Fibroblast of villous mesenchyme (primary cell): ENCODE measurements around the gene ZFYVE28. TPM values are rescaled to one million over a fixed set of nuclear protein-coding genes. Genes with fewer than 3 reads are reported as not detected.

Experiments
- DNase-seq: peaks from one replicate; pipeline ENCODE4 v3.0.0-alpha.2; 2010; ENCODE audit warnings: low read depth
- H3K4me3 ChIP-seq: 2 replicates; pipeline ENCODE4 v1.5.1; 2011; ENCODE audit warnings: low read depth, mild to moderate bottlenecking, low read length
- CTCF ChIP-seq: IDR thresholded peaks from 2 replicates; pipeline ENCODE4 v1.5.1; 2012; ENCODE audit warnings: low read depth, mild to moderate bottlenecking, low read length; ENCODE audit not compliant: insufficient read depth
- total RNA-seq: library from RNA; depleted of rRNA; stranded (reverse); fragments of >200 nt; gene quantifications from 2 replicates; pipeline ENCODE4 v1.2.3, GENCODE V29; 2012

The ZFYVE28 gene
- total RNA-seq, 1 donor, result 12.1 TPM

GRCh38 chr4:2254665-2255500 lies 163.6 kb downstream of the ZFYVE28 start:
- TF ChIP-seq CTCF, result no peak
- DNase-seq, result no peak

GRCh38 chr4:2253160-2254084 lies 165.0 kb downstream of the ZFYVE28 start:
- TF ChIP-seq CTCF, result no peak
- no peak overlapping the region for H3K4me3 ChIP-seq
- DNase-seq, result no peak

More at GRCh38 chr4:2254665-2255500, 163.6 kb downstream of the ZFYVE28 start:
- H3K4me3 ChIP-seq, result no peak overlapping the region

GRCh38 chr4:2252530-2253091 lies 165.8 kb downstream of the ZFYVE28 start:
- no peak for DNase-seq
- no peak for TF ChIP-seq CTCF
- H3K4me3 ChIP-seq, result no peak overlapping the region

GRCh38 chr4:2251795-2252529 lies 166.5 kb downstream of the ZFYVE28 start:
- DNase-seq, result no peak
- H3K4me3 ChIP-seq, result no peak overlapping the region
- TF ChIP-seq CTCF, result no peak

GRCh38 chr4:2251073-2251794 lies 167.2 kb downstream of the ZFYVE28 start:
- TF ChIP-seq CTCF, result no peak
- no peak overlapping the region for H3K4me3 ChIP-seq
- no peak for DNase-seq
